HFFc6 (cell line): ENCODE data around the gene LRRC66. TPM values are rescaled to one million over a fixed set of nuclear protein-coding genes. Genes with fewer than 3 reads are reported as not detected.

Source experiments
- DNase-seq: peaks from one replicate; pipeline ENCODE4 v3.0.0-alpha.2; 2018
- H3K27ac Mint-ChIP-seq: 2 replicates; pipeline ENCODE4 v1.8.0; 2020; ENCODE audit warnings: mild to moderate bottlenecking, mixed read lengths
- H3K27me3 Mint-ChIP-seq: 2 replicates; pipeline ENCODE4 v1.8.0; 2021; ENCODE audit warnings: mild to moderate bottlenecking, moderate library complexity, mixed read lengths; ENCODE audit not compliant: insufficient read depth
- H3K36me3 Mint-ChIP-seq: 2 replicates; pipeline ENCODE4 v1.8.0; 2021; ENCODE audit warnings: low read depth, mixed read lengths
- H3K4me1 Mint-ChIP-seq: 2 replicates; pipeline ENCODE4 v1.8.0; 2020; ENCODE audit warnings: low read depth, mixed read lengths
- H3K4me3 Mint-ChIP-seq: 2 replicates; pipeline ENCODE4 v1.8.0; 2020; ENCODE audit warnings: mild to moderate bottlenecking, moderate library complexity, mixed read lengths
- H3K9me3 Mint-ChIP-seq: 2 replicates; pipeline ENCODE4 v1.8.0; 2020; ENCODE audit warnings: mild to moderate bottlenecking, mixed read lengths
- CTCF ChIP-seq: fragments of 200-600 bp; sonication (generic); IDR thresholded peaks from 2 replicates; pipeline ENCODE4 v1.5.0; 2021; ENCODE audit warnings: antibody characterized with exemption, mild to moderate bottlenecking
- total RNA-seq, 6 experiments: library from RNA; stranded (reverse); fragmentation: NEBNext Ultra II Directional; extraction: Animal tissue kit (Norgen Biotek cat#: 25700); gene quantifications; 2 replicates in 1 of 6; 3 replicates in 5 of 6; pipeline ENCODE4 v1.2.3, GENCODE V29; 2021

The LRRC66 gene
- total RNA-seq, 6 experiments from 2014 or later = 0.11 to 0.23 (median 0.14) TPM

GRCh38 chr4:52012651-52013050 lies 7.5 kb downstream of the LRRC66 start:
- H3K27ac Mint-ChIP-seq = no peak overlapping the region

GRCh38 chr4:52010986-52011385 lies 9.2 kb downstream of the LRRC66 start:
- no peak overlapping the region for H3K27ac Mint-ChIP-seq
- TF ChIP-seq CTCF = no peak
- H3K36me3 Mint-ChIP-seq = peaks cover 7% of the 10 kb centered on the region; the same call in 1 of the 2 replicates
- H3K9me3 Mint-ChIP-seq = no peaks in the 10 kb centered on the region
- no peak for DNase-seq
- peaks cover 9% of the 10 kb centered on the region for H3K4me1 Mint-ChIP-seq
- H3K27me3 Mint-ChIP-seq = no peaks in the 10 kb centered on the region
- no peak overlapping the region for H3K4me3 Mint-ChIP-seq

More at GRCh38 chr4:52012651-52013050, 7.5 kb downstream of the LRRC66 start:
- H3K4me3 Mint-ChIP-seq = no peak overlapping the region
- no peak for TF ChIP-seq CTCF
- peaks cover 7% of the 10 kb centered on the region; the same call in 1 of the 2 replicates for H3K36me3 Mint-ChIP-seq
- no peaks in the 10 kb centered on the region for H3K9me3 Mint-ChIP-seq
- no peak for DNase-seq
- no peaks in the 10 kb centered on the region for H3K27me3 Mint-ChIP-seq
- peaks cover 9% of the 10 kb centered on the region for H3K4me1 Mint-ChIP-seq

GRCh38 chr4:52006887-52007286 lies 13.3 kb downstream of the LRRC66 start:
- TF ChIP-seq CTCF = no peak
- H3K4me1 Mint-ChIP-seq = peaks cover 9% of the 10 kb centered on the region
- DNase-seq = no peak
- no peak overlapping the region for H3K4me3 Mint-ChIP-seq
- peaks cover 2% of the 10 kb centered on the region; the same call in 1 of the 2 replicates for H3K27me3 Mint-ChIP-seq
- no peak overlapping the region for H3K27ac Mint-ChIP-seq
- no peaks in the 10 kb centered on the region for H3K9me3 Mint-ChIP-seq
- H3K36me3 Mint-ChIP-seq = peaks cover 7% of the 10 kb centered on the region; the same call in 1 of the 2 replicates

DNA sequence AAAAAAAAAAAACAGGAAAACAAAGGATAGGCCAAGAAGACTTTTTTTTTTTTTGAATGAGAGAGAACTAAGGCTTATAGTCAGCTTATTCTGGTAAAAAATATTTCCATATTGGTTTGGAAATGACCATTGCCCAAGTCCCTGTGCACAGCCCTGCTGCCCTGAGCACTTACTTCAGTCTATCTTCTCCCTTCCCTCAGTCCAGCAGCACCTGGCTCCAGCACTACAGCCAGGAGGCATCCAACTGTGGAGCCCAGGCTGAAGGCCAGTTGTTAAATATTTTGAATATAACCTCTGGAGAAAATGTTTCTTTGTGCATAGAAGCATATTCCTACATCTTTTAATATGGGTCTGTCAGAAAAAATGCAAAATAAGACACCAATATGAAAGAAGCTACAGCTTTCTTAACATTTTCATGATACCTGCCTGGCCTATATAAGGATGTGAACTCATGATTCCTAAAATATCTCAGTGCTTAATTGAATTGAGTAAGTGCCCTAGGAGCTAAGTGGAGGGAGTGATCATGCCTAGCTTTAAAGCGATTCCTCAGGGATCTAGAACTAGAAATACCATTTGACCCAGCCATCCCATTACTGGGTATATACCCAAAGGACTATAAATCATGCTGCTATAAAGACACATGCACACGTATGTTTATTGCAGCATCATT lies 14.4 kb downstream of the LRRC66 start:
- Mint-ChIP-seq H3K4me3 (no peak overlapping the region), H3K27ac (no peak overlapping the region), H3K27me3 (peaks cover 2% of the 10 kb centered on the region; the same call in 1 of the 2 replicates), H3K9me3 (no peaks in the 10 kb centered on the region), H3K4me1 (no peaks in the 10 kb centered on the region; the same call in 1 of the 2 replicates), H3K36me3 (no peaks in the 10 kb centered on the region; the same call in 1 of the 2 replicates)
- no peak for DNase-seq
- TF ChIP-seq CTCF = no peak

GRCh38 chr4:52004414-52004813 lies 15.7 kb downstream of the LRRC66 start:
- no peak for TF ChIP-seq CTCF
- Mint-ChIP-seq H3K4me1 (no peaks in the 10 kb centered on the region; the same call in 1 of the 2 replicates), H3K4me3 (no peak overlapping the region), H3K9me3 (no peaks in the 10 kb centered on the region), H3K27ac (no peak overlapping the region), H3K36me3 (no peaks in the 10 kb centered on the region; the same call in 1 of the 2 replicates), H3K27me3 (peaks cover 2% of the 10 kb centered on the region; the same call in 1 of the 2 replicates)
- no peak for DNase-seq
